ENCODE measurements around the gene HS3ST5.

Gene HS3ST5, protein sequence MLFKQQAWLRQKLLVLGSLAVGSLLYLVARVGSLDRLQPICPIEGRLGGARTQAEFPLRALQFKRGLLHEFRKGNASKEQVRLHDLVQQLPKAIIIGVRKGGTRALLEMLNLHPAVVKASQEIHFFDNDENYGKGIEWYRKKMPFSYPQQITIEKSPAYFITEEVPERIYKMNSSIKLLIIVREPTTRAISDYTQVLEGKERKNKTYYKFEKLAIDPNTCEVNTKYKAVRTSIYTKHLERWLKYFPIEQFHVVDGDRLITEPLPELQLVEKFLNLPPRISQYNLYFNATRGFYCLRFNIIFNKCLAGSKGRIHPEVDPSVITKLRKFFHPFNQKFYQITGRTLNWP

DNA sequence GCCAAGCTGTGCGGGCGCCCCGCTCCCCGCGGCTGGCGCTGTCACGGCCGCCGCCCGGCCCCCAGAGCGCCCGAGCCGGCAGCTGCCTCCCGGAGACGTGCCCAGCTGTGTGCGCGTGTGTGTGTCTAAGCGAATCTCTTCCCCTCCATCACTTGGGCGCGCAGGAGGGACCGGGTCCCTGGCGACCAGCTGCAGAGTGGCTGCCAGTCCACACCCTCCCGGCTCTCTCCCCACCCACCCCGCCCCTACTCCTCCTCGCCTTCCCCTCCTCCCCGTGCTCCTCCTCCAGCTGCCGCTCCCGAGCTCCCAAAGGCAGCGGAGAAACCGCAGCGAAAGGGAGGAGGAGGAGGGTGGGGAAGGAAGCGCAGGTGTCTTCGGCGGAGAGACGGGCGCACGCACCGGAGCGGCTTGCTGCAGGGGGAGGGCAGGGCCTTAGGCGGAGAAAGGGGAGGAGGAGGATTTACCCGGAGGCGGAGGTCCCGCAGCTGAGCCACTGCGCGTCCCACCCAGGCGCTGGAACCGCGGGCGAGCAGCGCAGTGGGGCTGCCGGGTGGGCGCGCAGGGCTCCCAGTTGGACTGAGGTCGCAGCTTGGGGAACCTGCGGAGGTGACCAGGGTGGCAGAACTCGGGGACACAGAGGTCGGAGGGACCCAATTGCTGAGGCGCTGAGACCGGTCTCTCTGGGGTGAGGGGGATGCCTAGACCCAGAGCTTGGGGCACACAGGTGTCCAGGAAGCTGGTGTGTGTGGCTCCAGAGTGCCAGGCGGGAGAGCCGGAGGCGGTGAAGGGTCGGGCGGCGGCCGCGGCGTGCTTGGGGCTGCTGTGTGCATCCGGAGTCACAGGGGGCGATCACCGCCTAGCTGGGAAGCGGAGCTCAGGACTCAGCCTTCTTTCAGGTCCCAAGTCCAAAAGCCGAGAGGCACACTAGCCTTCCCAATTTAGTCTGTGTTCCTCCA is at the start of gene HS3ST5:
Gene HS3ST5, minus strand, starts transcription at position 198 of the 956 bp plus-strand sequence. CDS start 280,178 bp downstream, outside the sequence.
- no peak for DNase-seq

DNA sequence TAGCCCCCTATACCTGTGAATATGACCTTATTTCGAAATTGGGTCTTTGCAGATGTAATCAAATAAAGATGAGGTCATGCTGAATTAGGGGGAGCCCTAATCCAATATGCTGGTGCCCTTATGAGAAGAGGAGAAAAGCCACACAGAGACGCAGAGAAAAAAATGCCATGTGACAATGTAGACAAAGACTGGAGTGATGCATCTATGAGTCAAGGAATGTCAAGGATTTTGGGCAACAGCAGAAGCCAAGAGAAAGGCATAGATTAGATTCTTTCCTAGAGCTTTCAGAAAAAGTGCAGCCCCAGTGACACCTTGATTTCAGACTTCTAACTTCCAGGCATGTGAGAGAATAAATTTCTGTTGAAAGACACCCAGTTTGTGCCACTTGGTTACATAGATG is 47.4 kb upstream of the HS3ST5 start:
- no peak for DNase-seq

DNA sequence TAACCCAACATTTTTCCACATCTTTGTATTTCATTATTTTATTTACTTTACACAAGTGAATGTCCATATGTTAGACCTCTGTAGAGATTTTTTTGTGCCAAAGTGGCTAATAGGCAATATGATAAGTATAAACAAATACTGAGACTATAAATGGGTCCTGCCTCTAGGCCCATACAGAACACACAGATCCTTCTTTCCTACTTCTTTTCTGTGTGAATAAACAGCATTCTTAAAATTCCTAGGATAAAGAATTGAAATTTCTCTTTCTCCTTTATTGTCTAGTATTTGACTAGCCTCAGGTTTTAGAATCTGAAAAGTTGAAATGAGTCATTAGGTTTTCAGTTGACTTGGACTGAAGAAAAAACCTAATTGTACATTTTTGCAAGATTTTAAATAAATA is 46.3 kb upstream of the HS3ST5 start:
- no peak for DNase-seq

DNA sequence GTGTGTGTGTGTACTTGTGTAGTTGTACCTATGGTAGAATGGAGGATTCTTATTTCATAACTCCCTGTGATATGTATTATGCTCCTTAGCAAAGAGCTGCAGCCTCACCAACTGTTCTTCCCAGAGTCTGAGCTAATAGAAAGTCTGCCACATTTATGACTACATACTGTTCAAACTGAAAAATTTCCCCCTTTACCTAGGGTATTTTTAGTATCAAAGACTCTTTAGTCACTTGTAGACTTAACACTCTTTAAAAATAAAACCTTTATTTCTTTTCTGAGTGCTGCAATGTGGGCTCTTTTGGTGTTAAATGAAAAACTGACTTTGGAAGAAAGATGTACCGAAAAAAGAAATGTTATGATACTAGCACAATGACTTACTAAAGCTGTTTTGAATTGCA is 39.6 kb upstream of the HS3ST5 start:
- DNase-seq: no peak

DNA sequence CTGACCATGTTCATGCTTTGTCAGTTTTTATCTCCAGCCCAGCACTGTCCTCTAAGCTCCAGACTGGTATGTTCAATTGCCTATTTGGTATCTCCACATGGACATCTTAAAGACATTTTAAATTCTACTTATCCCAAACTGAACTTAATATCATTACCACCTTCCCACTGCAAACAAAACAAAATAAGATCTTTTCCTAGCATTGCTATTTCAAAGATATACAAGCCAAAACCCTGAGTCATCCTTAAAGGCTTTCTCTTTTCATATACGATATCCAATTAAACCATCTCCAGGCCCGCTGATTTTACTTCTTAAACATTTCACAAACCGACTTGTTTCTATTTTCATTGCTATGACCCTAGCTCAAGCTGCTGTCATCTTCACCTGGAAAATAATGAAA is 35.1 kb upstream of the HS3ST5 start:
- DNase-seq: no peak

DNA sequence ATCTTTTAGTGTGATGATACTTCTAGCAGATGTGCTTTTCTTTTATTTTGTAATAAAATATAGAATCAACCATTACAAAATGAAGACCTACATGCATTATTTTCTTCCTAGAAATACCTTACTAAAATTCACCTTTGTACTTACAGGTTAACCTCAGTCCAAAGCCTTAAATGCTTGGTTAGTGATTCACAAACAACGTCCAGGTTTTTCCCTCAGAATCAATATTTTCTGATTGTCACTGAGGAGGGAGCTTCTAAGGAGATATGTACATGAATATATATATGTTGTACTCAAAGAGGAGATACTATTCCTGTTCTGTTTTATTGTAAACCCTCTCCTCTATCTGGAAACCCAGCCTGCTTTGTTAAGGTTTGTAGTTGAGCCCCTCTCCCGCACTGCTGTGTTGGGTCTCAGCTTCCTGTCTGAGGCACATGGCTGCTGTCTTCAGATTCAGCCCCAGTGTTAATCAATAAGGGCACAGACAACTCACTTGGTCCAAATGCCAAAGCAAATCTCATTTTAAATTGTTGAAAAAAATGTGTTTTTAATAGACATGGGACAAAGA is 33.9 kb upstream of the HS3ST5 start:
- DNase-seq: no peak

DNA sequence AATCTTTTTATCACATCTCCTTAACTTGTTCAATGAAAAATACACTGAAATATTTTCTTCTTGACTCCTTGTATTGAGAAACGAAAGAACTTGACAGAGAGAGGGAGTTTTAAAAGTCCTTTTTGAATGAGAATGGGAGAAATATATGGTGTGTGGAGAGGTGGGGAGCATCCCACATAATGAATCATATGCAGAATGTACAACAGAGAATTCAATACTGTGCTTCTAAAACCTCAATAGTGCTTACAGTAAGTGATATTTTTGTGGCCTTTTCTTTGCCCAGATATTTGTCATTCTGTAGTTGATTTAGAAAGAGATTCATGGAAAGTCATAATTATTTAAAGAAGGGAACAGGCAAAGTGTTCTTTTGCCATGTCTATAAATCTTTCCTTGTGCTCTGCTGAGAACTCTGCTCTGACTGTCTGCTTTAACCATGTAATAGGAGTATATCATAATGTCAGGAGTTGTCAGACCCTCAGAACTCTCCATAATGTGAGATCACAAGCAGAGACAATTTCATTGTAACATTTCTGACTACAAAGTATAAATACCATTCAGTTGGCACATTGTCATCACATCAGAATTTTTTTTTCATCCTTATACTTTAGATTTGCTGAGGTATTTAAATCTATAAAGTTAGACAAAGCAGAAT is 32.8 kb upstream of the HS3ST5 start:
- no peak for DNase-seq

DNA sequence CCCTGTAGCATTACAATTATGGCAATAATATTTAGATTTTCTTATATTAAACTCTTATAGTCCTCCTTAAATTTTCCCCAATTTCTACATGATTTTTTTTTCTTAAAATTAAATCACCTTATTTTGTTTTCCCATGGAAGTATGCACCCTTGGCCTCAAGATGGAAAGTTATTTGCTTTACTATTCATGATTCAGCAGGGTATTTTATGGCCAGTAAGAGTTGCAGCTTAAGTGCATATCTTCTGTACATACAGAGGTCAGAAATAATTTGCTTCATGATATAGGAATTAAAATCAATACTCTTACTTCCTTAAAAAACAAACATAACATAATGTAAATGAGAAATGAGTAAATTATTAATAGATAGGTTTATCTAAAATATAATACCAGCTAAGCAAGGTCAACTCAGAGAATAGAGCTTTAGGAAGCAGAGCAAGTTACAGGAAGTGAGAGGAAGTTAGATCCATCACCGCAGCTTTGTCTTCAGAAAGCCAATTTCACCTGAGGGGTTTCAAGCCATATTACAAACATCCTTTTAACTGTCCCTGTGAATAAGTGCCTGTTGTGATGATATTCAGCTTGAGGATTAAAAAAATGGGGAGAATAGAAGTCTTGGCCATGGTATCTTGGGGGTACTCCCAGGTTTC is 24.6 kb upstream of the HS3ST5 start:
- no peak for DNase-seq

DNA sequence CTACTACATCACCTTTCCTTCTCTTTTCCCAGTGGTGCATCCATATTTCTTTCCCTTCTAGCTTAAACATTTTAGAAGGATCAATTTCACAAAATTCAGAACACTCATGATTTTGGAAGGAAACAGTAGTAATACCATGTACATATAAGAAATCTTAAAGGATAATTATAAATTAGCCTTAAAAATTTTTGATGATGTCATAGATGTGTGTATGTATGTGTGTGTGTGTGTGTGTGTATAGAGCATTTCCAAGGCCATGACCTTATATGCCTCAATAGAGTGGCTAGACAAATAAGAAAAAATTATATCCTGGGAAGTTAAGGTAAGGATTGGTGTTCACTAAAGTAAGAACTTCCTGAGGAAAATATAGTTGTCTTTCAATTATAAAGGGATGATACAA is 24.1 kb upstream of the HS3ST5 start:
- no peak for DNase-seq

DNA sequence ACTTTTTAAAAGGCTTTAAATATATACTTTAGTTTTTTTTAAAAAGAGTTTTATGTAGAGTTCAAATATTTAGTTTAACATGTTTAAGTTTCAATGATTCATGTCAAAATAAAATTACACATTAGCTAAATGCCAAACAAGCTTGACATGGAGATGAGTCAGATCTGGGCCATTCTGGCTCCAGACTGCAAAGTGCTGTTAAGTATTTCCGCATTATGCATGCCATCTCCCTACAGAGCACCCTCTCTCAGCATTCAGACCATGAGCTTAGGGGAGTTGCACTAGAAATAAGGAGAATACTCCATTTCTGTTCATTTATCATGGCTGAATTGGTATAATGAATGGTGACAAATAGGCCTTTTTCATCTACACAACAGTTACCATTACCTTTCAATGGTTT is 21.5 kb upstream of the HS3ST5 start:
- no peak for DNase-seq

DNA sequence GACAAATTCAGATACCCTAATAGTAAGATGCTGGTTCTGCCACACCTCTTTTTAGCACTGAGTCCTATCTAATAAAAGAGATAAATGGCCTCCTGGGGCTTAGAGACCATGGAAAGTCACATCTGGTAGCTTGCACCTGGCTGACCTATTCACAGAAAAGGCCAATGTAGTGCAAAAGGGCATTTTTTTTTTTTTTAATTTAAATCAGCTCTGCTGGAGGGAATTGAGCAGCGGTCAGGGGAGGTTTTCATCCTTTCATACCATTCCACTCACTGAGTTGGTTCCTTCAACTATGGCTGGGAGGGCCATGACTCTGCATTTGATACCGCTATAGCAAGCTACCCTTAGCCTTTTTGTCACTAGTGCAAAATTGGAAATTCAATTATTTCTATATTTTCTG is 20.1 kb upstream of the HS3ST5 start:
- DNase-seq: no peak

DNA sequence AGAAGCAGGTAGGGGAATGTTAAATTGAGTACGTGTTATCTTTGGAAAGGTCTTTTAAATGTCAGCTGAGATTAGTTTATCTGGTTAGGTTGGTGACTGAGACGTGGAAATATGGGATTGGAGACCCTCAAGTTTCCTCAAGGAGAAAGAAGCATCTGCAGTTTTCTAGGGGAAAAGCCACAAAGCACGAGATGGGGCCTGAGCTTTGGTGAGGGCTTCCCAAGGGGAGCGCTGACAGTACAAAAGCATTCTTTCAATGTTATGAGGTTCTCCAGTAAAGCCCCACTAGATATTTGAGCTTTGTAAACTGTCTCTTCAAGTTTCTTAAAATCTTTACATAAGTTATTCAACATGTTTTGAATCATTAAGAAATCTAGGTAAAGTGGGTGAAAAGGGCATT is 19.6 kb upstream of the HS3ST5 start:
- DNase-seq: no peak

DNA sequence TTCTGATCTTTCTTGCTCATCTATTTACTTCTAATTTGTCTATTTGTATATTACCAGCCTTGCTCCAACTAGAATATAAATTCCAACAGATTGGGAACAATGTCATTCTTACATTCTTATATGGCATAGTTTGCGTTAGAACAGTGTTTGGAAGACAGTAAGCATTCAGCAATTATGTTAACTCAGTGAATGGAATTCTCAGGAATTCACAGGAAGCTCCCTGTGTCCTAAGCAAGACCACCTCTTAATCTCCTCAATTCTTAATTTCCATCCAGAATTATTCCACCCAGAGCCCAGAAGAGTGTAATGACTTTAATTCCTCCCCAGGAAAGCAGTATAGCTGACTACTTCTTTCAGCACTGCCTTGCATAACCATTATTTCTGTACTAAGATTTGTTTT is 18.2 kb upstream of the HS3ST5 start:
- DNase-seq: no peak

DNA sequence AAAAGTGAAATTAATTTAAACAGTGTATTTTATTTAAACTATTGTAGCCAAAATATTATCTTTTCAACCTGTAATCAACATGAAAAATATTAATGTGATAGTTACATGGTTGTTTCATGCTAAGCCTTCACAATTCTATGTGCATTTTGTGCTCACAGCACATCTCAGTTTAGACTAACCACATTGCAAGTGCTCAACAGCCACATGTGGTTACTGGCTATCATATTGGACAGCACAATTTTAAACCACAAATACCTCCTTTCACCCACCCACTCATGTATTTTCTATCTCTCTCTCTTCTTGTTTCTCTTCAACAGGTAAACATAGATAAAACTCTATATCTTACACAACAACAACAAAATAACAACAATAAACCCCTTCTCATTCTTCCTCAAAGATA is 12.5 kb upstream of the HS3ST5 start:
- DNase-seq: no peak

DNA sequence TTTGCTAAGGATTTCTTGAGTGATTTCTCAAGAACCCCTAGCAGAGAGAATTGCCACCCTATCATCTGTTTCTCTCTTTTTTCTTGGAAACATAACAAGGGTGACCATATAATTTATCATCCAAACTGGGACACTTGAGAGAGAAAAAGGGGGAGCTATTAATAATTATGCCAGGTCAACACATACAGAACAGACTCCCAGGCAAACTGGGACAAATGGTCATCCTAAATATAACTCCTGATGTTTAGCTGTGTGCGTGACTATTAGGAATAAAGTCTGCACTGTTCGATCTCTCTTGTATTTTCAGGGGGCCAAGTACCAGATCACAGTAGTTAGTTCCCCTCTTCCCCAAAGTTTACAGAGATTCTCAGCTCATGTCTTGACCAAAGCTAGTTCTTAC is 11.7 kb upstream of the HS3ST5 start:
- no peak for DNase-seq

DNA sequence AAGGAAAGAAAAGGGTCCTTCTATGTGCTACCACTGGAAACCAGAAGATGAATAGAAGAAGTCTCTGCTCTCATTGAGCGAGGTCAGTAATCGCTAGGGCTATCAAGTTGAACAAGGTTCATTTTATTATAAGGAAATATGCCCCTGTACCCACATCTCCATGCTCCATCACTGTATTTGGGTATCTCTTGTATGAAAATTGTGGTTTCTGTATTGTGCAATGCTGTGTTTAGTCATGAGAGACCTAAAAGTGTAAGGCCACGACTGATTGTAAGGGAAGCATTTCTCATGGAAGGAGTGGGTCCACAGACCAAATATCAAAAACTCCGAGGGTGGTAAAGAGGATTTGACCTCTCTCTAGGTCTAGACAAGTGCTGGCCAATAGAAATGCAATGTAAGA is 3.6 kb upstream of the HS3ST5 start:
- no peak for DNase-seq

DNA sequence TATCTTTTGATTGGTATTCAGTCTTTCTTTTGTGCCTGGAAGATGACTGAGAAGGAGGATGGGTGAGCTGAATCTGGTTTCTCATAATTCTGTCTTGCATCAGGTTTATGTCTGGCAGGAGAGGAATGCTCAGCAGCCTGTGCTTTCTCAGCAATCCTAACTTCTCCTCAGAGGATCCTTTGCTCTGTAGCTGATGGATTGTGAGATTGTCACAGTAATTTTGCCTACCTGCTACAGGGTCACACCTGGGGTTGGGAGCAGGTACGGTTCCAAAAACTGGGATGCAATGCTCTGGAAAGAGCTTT is 2.1 kb upstream of the HS3ST5 start:
- DNase-seq: no peak

DNA sequence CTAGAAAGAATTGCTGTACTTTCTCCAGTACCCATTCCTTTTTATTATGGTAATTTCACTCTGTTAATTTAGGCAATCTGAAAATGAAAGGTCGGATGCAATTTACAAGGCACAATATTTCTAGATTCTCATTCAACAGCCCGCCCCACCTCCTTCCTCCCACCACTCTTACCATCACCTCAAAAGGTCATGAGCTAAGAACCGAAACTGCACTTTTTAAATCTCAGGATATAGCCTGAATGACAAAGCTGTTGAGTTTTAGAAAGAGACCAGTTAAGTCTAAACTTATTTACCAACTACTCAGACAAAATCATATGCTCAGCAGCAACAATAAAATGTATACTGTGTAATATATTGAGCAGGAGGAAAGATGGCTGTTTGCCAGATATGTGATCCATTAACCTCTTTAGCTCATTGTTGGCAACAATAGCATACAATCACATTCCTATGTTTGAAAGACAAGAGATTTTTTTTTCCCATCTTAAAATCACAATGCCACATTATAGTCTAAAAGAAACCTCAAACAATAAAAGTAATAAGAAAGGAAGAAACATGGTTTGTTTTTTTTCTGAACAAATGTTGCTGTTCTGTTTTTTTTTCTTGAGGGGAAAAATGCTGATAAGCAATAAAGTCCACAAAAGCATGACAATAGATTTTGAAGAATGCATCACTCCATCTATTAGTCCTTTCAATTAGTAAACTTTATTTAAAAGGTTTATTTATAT is 1.6 kb upstream of the HS3ST5 start:
- no peak for DNase-seq

DNA sequence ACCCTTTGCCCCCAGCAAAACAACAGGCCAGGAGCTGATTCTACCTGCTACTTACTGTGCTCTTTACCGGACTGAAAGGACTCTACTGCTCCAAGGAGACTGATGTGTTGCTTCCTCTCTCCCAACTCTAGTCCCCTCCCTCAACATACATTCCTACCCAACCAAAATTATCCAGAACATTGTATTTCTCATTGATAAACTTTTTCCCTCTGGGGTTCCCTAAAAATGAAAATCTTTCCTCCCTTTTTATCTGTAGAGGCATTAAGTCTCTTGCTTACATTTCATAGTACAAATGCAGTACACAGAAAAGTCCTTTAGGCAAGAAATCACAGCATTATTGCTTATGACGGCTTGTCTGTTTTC is 940 bp upstream of the HS3ST5 start:
- DNase-seq: no peak

DNA sequence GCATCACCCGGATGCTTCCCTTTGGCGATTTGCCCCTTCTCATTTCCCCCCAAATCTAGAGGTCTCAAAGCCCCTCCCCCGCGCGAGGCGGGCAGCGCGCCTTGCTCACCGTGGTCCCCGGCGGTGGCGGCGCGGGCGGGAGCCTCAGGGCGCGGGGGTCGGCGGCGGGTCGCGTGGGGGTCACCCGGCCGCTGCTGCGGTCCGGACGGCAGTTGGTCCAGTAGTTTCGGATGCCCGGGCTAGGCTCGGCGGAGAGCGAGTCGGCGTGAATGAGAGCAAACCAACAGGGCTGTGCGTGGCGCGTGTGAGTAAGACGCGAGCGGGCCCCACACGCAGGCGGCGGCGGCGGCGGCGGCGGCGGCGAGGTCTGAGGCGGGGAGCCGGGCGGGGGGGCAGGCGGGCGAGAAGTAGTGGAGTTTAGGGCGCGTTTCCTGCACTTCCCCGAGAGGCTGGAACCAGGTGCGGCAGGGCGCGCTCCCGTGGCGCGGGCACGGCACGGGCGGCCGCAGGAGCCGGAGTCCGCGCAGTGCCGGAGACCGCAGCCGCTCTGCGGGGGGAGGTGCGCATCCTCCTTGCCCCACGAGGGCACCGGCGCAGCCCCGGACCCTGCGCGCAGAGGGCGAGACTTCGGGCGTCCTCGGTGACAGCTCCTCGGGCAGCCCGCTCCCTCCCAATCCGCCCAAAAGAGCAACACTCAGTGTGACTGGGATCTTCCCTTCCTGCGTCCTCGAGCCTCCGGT is 567 bp downstream of the HS3ST5 start:
- DNase-seq: no peak

DNA sequence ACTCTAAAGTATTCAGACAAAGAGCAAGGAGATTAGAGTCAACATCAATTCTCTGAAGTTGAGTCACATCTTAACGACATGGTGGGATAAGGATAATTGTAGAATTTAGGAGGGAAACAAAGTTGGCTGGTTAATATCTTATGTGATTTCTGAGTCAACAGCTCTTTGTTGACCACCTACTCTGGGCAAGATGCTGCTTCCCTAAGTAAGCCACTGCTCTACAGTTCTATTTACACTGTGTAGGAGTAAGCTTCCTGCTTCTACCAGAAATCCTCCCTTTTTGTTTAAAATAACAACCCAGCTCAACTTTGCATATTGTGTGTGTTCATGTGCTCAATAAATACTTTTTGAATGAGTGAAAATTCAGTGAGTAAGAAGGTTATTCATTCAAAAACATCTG is 3.1 kb downstream of the HS3ST5 start:
- no peak for DNase-seq

DNA sequence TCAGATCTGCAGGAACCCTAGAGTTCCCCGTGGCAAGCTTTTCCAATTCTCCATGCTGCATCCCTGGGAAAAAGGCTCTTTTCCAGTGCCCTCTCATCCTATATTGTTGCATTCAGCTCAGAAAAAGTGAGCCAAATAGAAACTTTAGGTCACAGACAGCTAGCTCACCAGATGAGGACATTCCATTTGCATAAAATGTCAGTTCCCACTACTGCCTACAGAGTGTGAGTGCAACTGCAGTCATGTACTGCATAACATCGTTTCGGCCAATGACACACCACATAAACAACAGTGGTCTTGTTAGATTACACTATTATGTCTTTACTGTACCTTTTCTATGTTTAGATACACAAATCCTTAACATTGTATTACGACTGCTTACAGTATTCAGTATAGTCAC is 8.6 kb downstream of the HS3ST5 start:
- no peak for DNase-seq
